ENCODE measurements around the gene LDB3. TPM values are rescaled to one million over a fixed set of nuclear protein-coding genes. Genes with fewer than 3 reads are reported as not detected.

LDB3 gene
- polyA plus RNA-seq, 2 of the 4 experiments (the other 2 are of a cell fraction): 0.13 TPM

DNA sequence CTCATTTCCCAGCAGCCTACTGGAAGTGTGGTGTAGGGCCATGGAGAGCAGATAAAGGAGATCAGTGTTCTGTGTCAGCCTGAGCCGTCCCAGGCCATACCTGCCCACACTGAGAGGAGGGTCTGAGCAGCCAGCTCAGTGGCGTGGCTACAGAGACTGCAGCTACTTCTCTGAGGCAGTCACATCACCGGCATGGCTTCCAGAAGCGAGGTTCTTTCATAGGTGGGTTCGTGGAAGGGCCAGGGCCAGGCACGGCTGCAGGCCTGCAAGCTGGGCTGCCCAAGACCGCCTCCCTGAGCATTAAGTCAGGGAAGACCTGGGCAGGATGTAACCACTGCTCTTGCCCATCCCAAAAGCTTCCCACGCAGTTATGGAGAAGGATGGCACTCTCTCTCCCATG, 34.9 kb downstream of the LDB3 start (continued):
- TF ChIP-seq CHD4 (IDR thresholded peaks at IDR 0.05; ENCODE audit: borderline replicate concordance): no peak
- no peak for TF ChIP-seq E2F6 (IDR thresholded peaks at IDR 0.05; ENCODE audit: borderline replicate concordance, low read depth)
- TF ChIP-seq HDAC2 (IDR thresholded peaks at IDR 0.05): no peak
- no peak for TF ChIP-seq HOXB5 (CRISPR knock-in tag; IDR thresholded peaks at IDR 0.05)
- no peak for TF ChIP-seq SREBF2 (IDR thresholded peaks at IDR 0.05)
- no peak for TF ChIP-seq RCOR1 (IDR thresholded peaks at IDR 0.05; ENCODE audit: low read depth, low read length)
- no peak for TF ChIP-seq BCL3 (IDR thresholded peaks at IDR 0.05)

GRCh38 chr10:86705139-86705538, 36.8 kb downstream of the LDB3 start:
- ChIA-PET POLR2A (no interaction called here), CTCF (interaction anchor here (0.8 kb wide), 1 partner anchor 20 kb away, joined by 3 read pairs; no protein-coding TSS in a partner anchor)
- Histone ChIP-seq H3K9me3 (no peaks in the 10 kb centered on the region), H3K27ac (no peak overlapping the region), H3K4me2 (no peak overlapping the region), H3K4me1 (no peaks in the 10 kb centered on the region), H3K4me3 (no peak overlapping the region)
- ATAC-seq (no peak), DNase-seq (ENCODE audit: low read depth in 1 of 2, low spot score in 1 of 2) (no peak), FAIRE-seq (no peak)
- TF ChIP-seq BHLHE40 (IDR thresholded peaks at IDR 0.05; ENCODE audit: low read depth, low read length) (no peak), MAFK (IDR thresholded peaks at IDR 0.05; ENCODE audit: partially characterized antibody) (no peak), MYC (IDR thresholded peaks at IDR 0.05; ENCODE audit: borderline replicate concordance, low read length) (no peak), HDAC2 (IDR thresholded peaks at IDR 0.05) (no peak), E2F6 (IDR thresholded peaks at IDR 0.05; ENCODE audit: borderline replicate concordance, low read depth) (no peak), CHD2 (IDR thresholded peaks at IDR 0.05; ENCODE audit: low read length, partially characterized antibody) (no peak), RAD21 (conservative IDR thresholded peaks at IDR 0.05 in 1 of 2, IDR thresholded peaks at IDR 0.05 in 1 of 2) (no peak), NR3C1 (IDR thresholded peaks at IDR 0.05) (no peak), HOXA7 (CRISPR knock-in tag; IDR thresholded peaks at IDR 0.05) (no peak), GATA3 (IDR thresholded peaks at IDR 0.05; ENCODE audit: borderline replicate concordance) (no peak), PBX3 (IDR thresholded peaks at IDR 0.05) (no peak), JUNB (IDR thresholded peaks at IDR 0.05) (no peak), KDM1A (IDR thresholded peaks at IDR 0.05; ENCODE audit: low read depth) (no peak), ZNF302 (CRISPR knock-in tag; IDR thresholded peaks at IDR 0.05) (no peak)
- TF ChIP-seq, protein P1, sequence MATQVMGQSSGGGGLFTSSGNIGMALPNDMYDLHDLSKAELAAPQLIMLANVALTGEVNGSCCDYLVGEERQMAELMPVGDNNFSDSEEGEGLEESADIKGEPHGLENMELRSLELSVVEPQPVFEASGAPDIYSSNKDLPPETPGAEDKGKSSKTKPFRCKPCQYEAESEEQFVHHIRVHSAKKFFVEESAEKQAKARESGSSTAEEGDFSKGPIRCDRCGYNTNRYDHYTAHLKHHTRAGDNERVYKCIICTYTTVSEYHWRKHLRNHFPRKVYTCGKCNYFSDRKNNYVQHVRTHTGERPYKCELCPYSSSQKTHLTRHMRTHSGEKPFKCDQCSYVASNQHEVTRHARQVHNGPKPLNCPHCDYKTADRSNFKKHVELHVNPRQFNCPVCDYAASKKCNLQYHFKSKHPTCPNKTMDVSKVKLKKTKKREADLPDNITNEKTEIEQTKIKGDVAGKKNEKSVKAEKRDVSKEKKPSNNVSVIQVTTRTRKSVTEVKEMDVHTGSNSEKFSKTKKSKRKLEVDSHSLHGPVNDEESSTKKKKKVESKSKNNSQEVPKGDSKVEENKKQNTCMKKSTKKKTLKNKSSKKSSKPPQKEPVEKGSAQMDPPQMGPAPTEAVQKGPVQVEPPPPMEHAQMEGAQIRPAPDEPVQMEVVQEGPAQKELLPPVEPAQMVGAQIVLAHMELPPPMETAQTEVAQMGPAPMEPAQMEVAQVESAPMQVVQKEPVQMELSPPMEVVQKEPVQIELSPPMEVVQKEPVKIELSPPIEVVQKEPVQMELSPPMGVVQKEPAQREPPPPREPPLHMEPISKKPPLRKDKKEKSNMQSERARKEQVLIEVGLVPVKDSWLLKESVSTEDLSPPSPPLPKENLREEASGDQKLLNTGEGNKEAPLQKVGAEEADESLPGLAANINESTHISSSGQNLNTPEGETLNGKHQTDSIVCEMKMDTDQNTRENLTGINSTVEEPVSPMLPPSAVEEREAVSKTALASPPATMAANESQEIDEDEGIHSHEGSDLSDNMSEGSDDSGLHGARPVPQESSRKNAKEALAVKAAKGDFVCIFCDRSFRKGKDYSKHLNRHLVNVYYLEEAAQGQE (IDR thresholded peaks at IDR 0.05): no peak
- WGBS (ENCODE audit: missing lambda C conversion rate): 97% methylated on average over 1 of the region's 1 CpG

All from A549 (cell line).